Hepatocyte (in vitro differentiated cells): ENCODE measurements around the gene CARMIL1. TPM values are rescaled to one million over a fixed set of nuclear protein-coding genes. Genes with fewer than 3 reads are reported as not detected.

Source experiments
- DNase-seq: peaks from one replicate; pipeline ENCODE4 v3.0.0-alpha.2; 2016; ENCODE audit warnings: low spot score
- H2AFZ ChIP-seq: fragments of 200-600 bp; sonication (generic); 2 replicates; pipeline ENCODE4 v1.6.0; 2016; ENCODE audit warnings: antibody characterized with exemption, mild to moderate bottlenecking
- H3K27ac ChIP-seq: fragments of 200-600 bp; sonication (generic); 2 replicates; pipeline ENCODE4 v1.5.1; 2016; ENCODE audit warnings: mild to moderate bottlenecking
- H3K27me3 ChIP-seq: fragments of 200-600 bp; sonication (generic); 2 replicates; pipeline ENCODE4 v1.6.1; 2016
- H3K36me3 ChIP-seq: fragments of 200-600 bp; sonication (generic); replicated peaks from 2 replicates; pipeline ENCODE4 v1.5.1; 2016; ENCODE audit warnings: low read depth; ENCODE audit not compliant: insufficient read depth
- H3K4me1 ChIP-seq: fragments of 200-600 bp; sonication (generic); 2 replicates; pipeline ENCODE4 v1.5.1; 2016; ENCODE audit warnings: mild to moderate bottlenecking, moderate library complexity; ENCODE audit not compliant: insufficient read depth
- H3K4me2 ChIP-seq: fragments of 200-600 bp; sonication (generic); 2 replicates; pipeline ENCODE4 v1.6.0; 2016
- H3K4me3 ChIP-seq: fragments of 200-600 bp; sonication (generic); 2 replicates; pipeline ENCODE4 v1.5.1; 2016; ENCODE audit warnings: mild to moderate bottlenecking
- H3K79me2 ChIP-seq: fragments of 200-600 bp; sonication (generic); 2 replicates; pipeline ENCODE4 v1.6.0; 2017; ENCODE audit warnings: mild to moderate bottlenecking
- H3K9me2 ChIP-seq: fragments of 200-600 bp; sonication (generic); replicated peaks from 2 replicates; pipeline ENCODE4 v1.6.0; 2017; ENCODE audit warnings: mild to moderate bottlenecking; ENCODE audit not compliant: insufficient read depth
- H3K9me3 ChIP-seq: fragments of 200-600 bp; sonication (generic); 2 replicates; pipeline ENCODE4 v1.5.1; 2016; ENCODE audit warnings: low read depth, mild to moderate bottlenecking
- H4K20me1 ChIP-seq: fragments of 200-600 bp; sonication (generic); 2 replicates; pipeline ENCODE4 v1.6.0; 2016; ENCODE audit warnings: mild to moderate bottlenecking; ENCODE audit not compliant: insufficient read depth, poor library complexity, severe bottlenecking
- CTCF ChIP-seq: fragments of 200-600 bp; sonication (generic); IDR thresholded peaks from 2 replicates; pipeline ENCODE4 v1.5.1; 2016; ENCODE audit warnings: antibody characterized with exemption, mild to moderate bottlenecking; ENCODE audit not compliant: poor library complexity
- EZH2 ChIP-seq: fragments of 200-600 bp; sonication (generic); IDR thresholded peaks from 2 replicates; pipeline ENCODE4 v1.6.1; 2016; ENCODE audit warnings: antibody characterized with exemption, mild to moderate bottlenecking, borderline replicate concordance
- EZH2phosphoT487 ChIP-seq: fragments of 200-600 bp; sonication (generic); IDR thresholded peaks from one replicate; pipeline ENCODE4 v1.6.1; 2018; ENCODE audit warnings: antibody characterized with exemption, mild to moderate bottlenecking, low read depth, moderate library complexity; ENCODE audit not compliant: unreplicated experiment, severe bottlenecking
- WGBS: methylation state at CpG from one replicate; pipeline ENCODE4 v1.1.6; 2016; ENCODE audit warnings: low lambda C conversion rate; ENCODE audit errors: missing lambda C conversion rate; 5-methylcytosine and 5-hydroxymethylcytosine counted together
- polyA plus RNA-seq: library from polyadenylated mRNA; unstranded; fragments of >200 nt; fragmentation: Nextera tagmentation; extraction: Ambion mirVana; gene quantifications from 2 replicates; pipeline ENCODE4 v1.2.1, GENCODE V29; 2016
- total RNA-seq: library from RNA; depleted of rRNA; stranded (reverse); fragments of >200 nt; gene quantifications from 2 replicates; pipeline ENCODE4 v1.2.3, GENCODE V29; 2014

The CARMIL1 gene
- total and polyA plus RNA-seq, 2 experiments from 2014 or later = 19.5 to 40.6 TPM

- no peak overlapping the region for H2AFZ ChIP-seq
- no peaks in the 10 kb centered on the region for H3K79me2 ChIP-seq
- H3K9me3 ChIP-seq = no peaks in the 10 kb centered on the region
- H3K36me3 ChIP-seq = no peaks in the 10 kb centered on the region
- no peaks in the 10 kb centered on the region for H3K9me2 ChIP-seq
- no peak for DNase-seq
- H3K4me2 ChIP-seq = peak overlapping the region; percentile 6
- WGBS = 86% methylated on average over 1 of the region's 1 CpG
- no peaks in the 10 kb centered on the region for H4K20me1 ChIP-seq
- H3K27ac ChIP-seq = no peak overlapping the region
- no peaks in the 10 kb centered on the region for H3K27me3 ChIP-seq
- no peak overlapping the region for H3K4me3 ChIP-seq
- H3K4me1 ChIP-seq = peaks cover 11% of the 10 kb centered on the region
- no peak for TF ChIP-seq CTCF
- TF ChIP-seq EZH2phosphoT487 = no peak
- no peak for TF ChIP-seq EZH2
Observed at GRCh38 chr6:25233226-25233625, 45.9 kb upstream of the CARMIL1 start.

DNA sequence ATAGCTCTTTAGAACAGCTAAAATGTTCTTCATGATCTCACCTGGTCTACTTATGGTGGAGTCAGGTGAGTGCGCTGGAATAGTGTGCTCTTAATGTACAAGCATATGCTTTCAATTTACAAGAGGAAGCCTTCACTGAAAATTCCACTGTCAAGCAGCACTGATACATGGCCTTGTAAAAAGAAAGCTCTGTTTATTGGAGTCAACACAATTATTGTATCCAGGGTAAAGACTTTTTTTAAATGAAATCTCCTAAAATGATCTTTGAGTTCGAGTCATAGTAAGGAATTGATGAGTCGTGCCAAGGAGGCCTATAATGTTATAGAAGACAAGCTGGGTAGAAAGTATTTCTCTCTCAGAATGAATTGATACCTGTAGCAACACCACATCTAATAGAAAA is 41.6 kb upstream of the CARMIL1 start:
- DNase-seq = no peak
- Histone ChIP-seq H3K9me3 (no peaks in the 10 kb centered on the region), H3K4me2 (no peak overlapping the region), H3K4me3 (no peak overlapping the region), H3K27me3 (no peaks in the 10 kb centered on the region), H3K4me1 (peaks cover 6% of the 10 kb centered on the region), H3K9me2 (no peaks in the 10 kb centered on the region), H3K79me2 (no peaks in the 10 kb centered on the region), H4K20me1 (no peaks in the 10 kb centered on the region), H3K27ac (no peak overlapping the region), H3K36me3 (no peaks in the 10 kb centered on the region), H2AFZ (no peak overlapping the region)
- TF ChIP-seq EZH2 (no peak), CTCF (no peak), EZH2phosphoT487 (no peak)
- 49% methylated on average over 3 of the region's 3 CpGs for WGBS

DNA sequence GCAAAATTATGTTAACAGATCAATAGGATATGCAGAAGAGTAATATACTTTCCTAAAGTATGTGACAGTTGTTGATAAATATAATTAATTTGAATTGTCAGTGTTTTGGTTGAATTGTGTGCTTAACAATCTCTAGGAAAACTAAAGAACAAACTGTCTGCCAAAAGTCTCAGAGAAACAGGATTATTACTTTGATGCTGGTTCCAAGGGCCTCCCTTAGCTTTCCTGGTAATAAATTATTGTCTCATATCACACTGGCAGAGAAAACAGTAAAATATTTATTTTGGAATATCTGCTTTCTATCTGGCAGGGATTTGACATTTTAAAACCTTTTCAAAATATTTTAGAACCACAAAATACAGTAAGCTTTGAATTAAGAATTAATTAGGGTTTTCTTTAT is 40.1 kb upstream of the CARMIL1 start:
- H4K20me1 ChIP-seq = no peaks in the 10 kb centered on the region
- H3K27ac ChIP-seq = no peak overlapping the region
- no peak overlapping the region for H2AFZ ChIP-seq
- no peaks in the 10 kb centered on the region for H3K9me2 ChIP-seq
- no peaks in the 10 kb centered on the region for H3K36me3 ChIP-seq
- no peaks in the 10 kb centered on the region for H3K27me3 ChIP-seq
- peaks cover 6% of the 10 kb centered on the region for H3K4me1 ChIP-seq
- no peak overlapping the region for H3K4me3 ChIP-seq
- TF ChIP-seq EZH2 = no peak
- no peak for TF ChIP-seq EZH2phosphoT487
- no peak for TF ChIP-seq CTCF
- H3K9me3 ChIP-seq = no peaks in the 10 kb centered on the region
- H3K79me2 ChIP-seq = no peaks in the 10 kb centered on the region
- no peak overlapping the region for H3K4me2 ChIP-seq
- no peak for DNase-seq

DNA sequence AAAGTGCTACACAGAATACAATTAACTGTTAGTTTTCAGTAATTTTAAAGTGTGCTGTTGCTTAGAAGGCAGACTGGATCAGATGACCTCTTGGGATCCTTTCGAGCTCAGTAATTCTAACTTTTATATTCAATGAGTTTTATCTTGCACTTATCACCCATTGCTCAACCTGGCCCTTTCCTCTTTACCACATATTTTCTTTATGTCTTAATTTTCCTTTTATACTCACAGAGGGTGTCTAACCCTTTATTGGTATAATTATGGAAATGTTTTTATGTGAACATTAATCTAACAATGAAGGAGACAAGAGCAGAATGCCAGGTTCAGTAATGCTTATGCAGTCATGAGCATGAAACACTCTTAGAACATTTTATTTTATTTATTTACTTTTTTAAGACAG is 39.7 kb upstream of the CARMIL1 start:
- DNase-seq = no peak
- 73% methylated on average over 1 of the region's 1 CpG for WGBS

More for the DNA sequence above, 39.7 kb upstream of the CARMIL1 start:
- Histone ChIP-seq H3K36me3 (no peaks in the 10 kb centered on the region), H3K79me2 (no peaks in the 10 kb centered on the region), H3K4me2 (no peak overlapping the region), H2AFZ (no peak overlapping the region), H4K20me1 (no peaks in the 10 kb centered on the region), H3K27me3 (no peaks in the 10 kb centered on the region), H3K4me1 (peaks cover 6% of the 10 kb centered on the region), H3K27ac (no peak overlapping the region), H3K9me2 (no peaks in the 10 kb centered on the region), H3K4me3 (no peak overlapping the region), H3K9me3 (no peaks in the 10 kb centered on the region)
- TF ChIP-seq EZH2 = no peak
